GM21619 (cell line): Measurements from ENCODE around the gene PRAME.
"Not testable (repeated sequence)": the region's sequence is repeated elsewhere in the genome, so short reads cannot be mapped to it uniquely, and the experiment has no call there.

Experiments
- ATAC-seq: cut with Tn5 transposase; IDR thresholded peaks from one replicate; pipeline ENCODE4 v1.9.1; 2021; ENCODE audit not compliant: unreplicated experiment

Gene PRAME

GRCh38 chr22:22553141-22553540, 5.9 kb downstream of the PRAME start:
- ATAC-seq = no peak

GRCh38 chr22:22552630-22553029, 6.4 kb downstream of the PRAME start:
- no peak for ATAC-seq

- no peak for ATAC-seq
Measured at GRCh38 chr22:22550789-22551434, 8.2 kb downstream of the PRAME start.

- no peak for ATAC-seq
Measured at GRCh38 chr22:22548910-22549309, 10.2 kb downstream of the PRAME start.

GRCh38 chr22:22548317-22548716, 10.7 kb downstream of the PRAME start:
- ATAC-seq = no peak

- no peak for ATAC-seq
Measured at GRCh38 chr22:22547692-22548300, 11.3 kb downstream of the PRAME start.

GRCh38 chr22:22547226-22547625, 11.8 kb downstream of the PRAME start:
- no peak for ATAC-seq

- ATAC-seq = no peak
Measured at GRCh38 chr22:22546490-22546889, 12.6 kb downstream of the PRAME start.

- ATAC-seq = no peak
Measured at GRCh38 chr22:22545084-22545483, 14.0 kb downstream of the PRAME start.

GRCh38 chr22:22538226-22538989, 20.7 kb downstream of the PRAME start:
- ATAC-seq = no peak

- no peak for ATAC-seq
Measured at GRCh38 chr22:22536916-22537315, 22.1 kb downstream of the PRAME start.

GRCh38 chr22:22536515-22536914, 22.6 kb downstream of the PRAME start:
- ATAC-seq = no peak

GRCh38 chr22:22535662-22536061, 23.4 kb downstream of the PRAME start:
- no peak for ATAC-seq

GRCh38 chr22:22534604-22535415, 24.3 kb downstream of the PRAME start:
- no peak for ATAC-seq

GRCh38 chr22:22533863-22534262, 25.2 kb downstream of the PRAME start:
- ATAC-seq = no peak

GRCh38 chr22:22533417-22533816, 25.6 kb downstream of the PRAME start:
- no peak for ATAC-seq

- not testable (repeated sequence) for ATAC-seq
Measured at GRCh38 chr22:22532547-22533071, 26.5 kb downstream of the PRAME start.

- ATAC-seq = no peak
Measured at GRCh38 chr22:22531770-22532546, 27.1 kb downstream of the PRAME start.

GRCh38 chr22:22528780-22529179, 30.3 kb downstream of the PRAME start:
- ATAC-seq = no peak

GRCh38 chr22:22527312-22527711, 31.8 kb downstream of the PRAME start:
- no peak for ATAC-seq
